GM18909 (cell line): ENCODE measurements around the gene ATG13.

Source experiments
- ATAC-seq: cut with Tn5 transposase; IDR thresholded peaks from one replicate; pipeline ENCODE4 v1.9.1; 2021; ENCODE audit warnings: mild to moderate bottlenecking; ENCODE audit not compliant: unreplicated experiment, poor library complexity

ATG13 gene

GRCh38 chr11:46604796-46605195, 12.6 kb upstream of the ATG13 start:
- ATAC-seq, result no peak

- ATAC-seq, result no peak
These were observed 9.8 kb upstream of the ATG13 start for GRCh38 chr11:46607516-46607915.

- ATAC-seq, result no peak
These were observed 8.0 kb upstream of the ATG13 start for GRCh38 chr11:46609386-46609785.

GRCh38 chr11:46611526-46612304, 5.6 kb upstream of the ATG13 start:
- ATAC-seq, result no peak

GRCh38 chr11:46612326-46612725, 5.0 kb upstream of the ATG13 start:
- ATAC-seq, result no peak

GRCh38 chr11:46615756-46616155, 1.6 kb upstream of the ATG13 start:
- no peak for ATAC-seq

GRCh38 chr11:46616551-46617133, 711 bp upstream of the ATG13 start:
- ATAC-seq, result no peak

GRCh38 chr11:46617972-46618314, 590 bp downstream of the ATG13 start:
- no peak for ATAC-seq

- ATAC-seq, result no peak
These were observed 1.5 kb downstream of the ATG13 start for GRCh38 chr11:46618837-46619236.

- ATAC-seq, result no peak
These were observed 8.1 kb downstream of the ATG13 start for GRCh38 chr11:46625406-46625805.

GRCh38 chr11:46628961-46629360, 11.6 kb downstream of the ATG13 start:
- no peak for ATAC-seq

GRCh38 chr11:46630237-46630636, 12.9 kb downstream of the ATG13 start:
- no peak for ATAC-seq

GRCh38 chr11:46631676-46632075, 14.3 kb downstream of the ATG13 start:
- no peak for ATAC-seq

- no peak for ATAC-seq
These were observed 15.1 kb downstream of the ATG13 start for GRCh38 chr11:46632502-46632901.

GRCh38 chr11:46633291-46634217, 16.2 kb downstream of the ATG13 start:
- no peak for ATAC-seq

GRCh38 chr11:46635557-46636139, 18.3 kb downstream of the ATG13 start:
- ATAC-seq, result no peak

- ATAC-seq, result no peak
These were observed 20.2 kb downstream of the ATG13 start for GRCh38 chr11:46637546-46637945.

- no peak for ATAC-seq
These were observed 22.0 kb downstream of the ATG13 start for GRCh38 chr11:46639197-46639839.

- ATAC-seq, result no peak
These were observed 22.9 kb downstream of the ATG13 start for GRCh38 chr11:46640036-46640788.

GRCh38 chr11:46641639-46642038, 24.3 kb downstream of the ATG13 start:
- ATAC-seq, result no peak
